WTC11 (cell line): Measurements from ENCODE around the gene ACIN1. TPM values are rescaled to one million over a fixed set of nuclear protein-coding genes. Genes with fewer than 3 reads are reported as not detected.

ENCODE experiments used
- ATAC-seq: fragments of 200-7000 bp; cut with Tn5 transposase; 2 replicates; pipeline ENCODE4 v1.10.0; 2021; ENCODE audit warnings: mild to moderate bottlenecking, moderate library complexity
- CTCF ChIA-PET: fragments of 300-600 bp; sonication (Branson Sonifier 250); formaldehyde crosslinking; loops from one replicate; lab custom pipeline; 2021; ENCODE audit warnings: antibody characterized with exemption; lab: Charles Lee
- POLR2A ChIA-PET: fragments of 350-600 bp; sonication (Branson Sonifier 250); formaldehyde crosslinking; loops from one replicate; lab custom pipeline; 2021; ENCODE audit warnings: antibody characterized with exemption; lab: Charles Lee
- DNase-seq: peaks from one replicate; pipeline ENCODE4 v3.0.0; 2021; ENCODE audit warnings: low spot score
- H3K27ac Mint-ChIP-seq: 2 replicates; pipeline ENCODE4 v1.8.0; 2021; ENCODE audit warnings: mixed read lengths
- H3K27me3 Mint-ChIP-seq: 2 replicates; pipeline ENCODE4 v1.8.0; 2021; ENCODE audit warnings: low read depth, mild to moderate bottlenecking, moderate library complexity, mixed read lengths
- H3K36me3 Mint-ChIP-seq: 2 replicates; pipeline ENCODE4 v1.8.0; 2021; ENCODE audit warnings: mixed read lengths
- H3K4me1 Mint-ChIP-seq: 2 replicates; pipeline ENCODE4 v1.8.0; 2022; ENCODE audit warnings: mixed read lengths
- H3K4me3 Mint-ChIP-seq: 2 replicates; pipeline ENCODE4 v1.8.0; 2021; ENCODE audit warnings: mild to moderate bottlenecking, moderate library complexity, mixed read lengths
- H3K9me3 Mint-ChIP-seq: 2 replicates; pipeline ENCODE4 v1.8.0; 2021; ENCODE audit warnings: mixed read lengths
- AR ChIP-seq: fragments of 250-450 bp; sonication (Bioruptor Pico); IDR thresholded peaks from 2 replicates; pipeline ENCODE4 v1.9.0; 2021; ENCODE audit warnings: mild to moderate bottlenecking
- ETV6 ChIP-seq: sonication (generic); formaldehyde crosslinking; IDR thresholded peaks from 2 replicates; pipeline ENCODE4 v1.8.1; 2022; ENCODE audit warnings: mild to moderate bottlenecking, missing genetic modification reagents
- GRHL2 ChIP-seq: fragments of 250-450 bp; sonication (Bioruptor Pico); IDR thresholded peaks from 2 replicates; pipeline ENCODE4 v1.8.0; 2022; ENCODE audit warnings: mild to moderate bottlenecking, moderate library complexity; ENCODE audit not compliant: insufficient replicate concordance, severe bottlenecking
- NR1H2 ChIP-seq: sonication (generic); formaldehyde crosslinking; IDR thresholded peaks from 2 replicates; pipeline ENCODE4 v1.9.0; 2021; ENCODE audit warnings: mild to moderate bottlenecking, moderate library complexity, missing genetic modification reagents
- PRRX2 ChIP-seq: fragments of 250-450 bp; sonication (Bioruptor Pico); IDR thresholded peaks from 2 replicates; pipeline ENCODE4 v1.8.0; 2021; ENCODE audit warnings: mild to moderate bottlenecking
- SMAD4 ChIP-seq: sonication (generic); formaldehyde crosslinking; IDR thresholded peaks from 2 replicates; pipeline ENCODE4 v1.8.0; 2022; ENCODE audit warnings: mild to moderate bottlenecking, missing genetic modification reagents
- SOX15 ChIP-seq: fragments of 250-450 bp; sonication (Bioruptor Pico); IDR thresholded peaks from 2 replicates; pipeline ENCODE4 v1.9.0; 2021; ENCODE audit warnings: mild to moderate bottlenecking
- ZNF219 ChIP-seq: sonication (generic); formaldehyde crosslinking; IDR thresholded peaks from 2 replicates; pipeline ENCODE4 v1.8.0; 2023; ENCODE audit warnings: missing genetic modification reagents, mild to moderate bottlenecking, borderline replicate concordance
- ZNF396 ChIP-seq: fragments of 250-450 bp; sonication (Bioruptor Pico); IDR thresholded peaks from 2 replicates; pipeline ENCODE4 v1.8.0; 2021; ENCODE audit warnings: mild to moderate bottlenecking, moderate library complexity, borderline replicate concordance
- ZNF416 ChIP-seq: fragments of 250-450 bp; sonication (Bioruptor Pico); IDR thresholded peaks from 2 replicates; pipeline ENCODE4 v1.9.0; 2021; ENCODE audit warnings: mild to moderate bottlenecking, inconsistent platforms
- total RNA-seq: library from RNA; stranded (reverse); gene quantifications from 3 replicates; pipeline ENCODE4 v1.2.3, GENCODE V29; 2021
- TF ChIP-seq, protein P1 (sequence below): fragments of 250-450 bp; sonication (Bioruptor Pico); IDR thresholded peaks from 2 replicates; pipeline ENCODE4 v1.9.0; 2021; ENCODE audit warnings: mild to moderate bottlenecking, borderline replicate concordance
- TF ChIP-seq, protein P2 (sequence below): sonication (generic); formaldehyde crosslinking; IDR thresholded peaks from 2 replicates; pipeline ENCODE4 v1.8.1; 2022; ENCODE audit warnings: mild to moderate bottlenecking, missing genetic modification reagents, moderate library complexity, borderline replicate concordance
- TF ChIP-seq, protein P3 (sequence below): sonication (generic); formaldehyde crosslinking; conservative IDR thresholded peaks from 2 replicates; pipeline ENCODE4 v1.8.1; 2023; ENCODE audit warnings: mild to moderate bottlenecking, low read depth, missing genetic modification reagents, moderate library complexity
- TF ChIP-seq, protein P4 (sequence below): sonication (generic); formaldehyde crosslinking; IDR thresholded peaks from 2 replicates; pipeline ENCODE4 v1.8.1; 2022; ENCODE audit warnings: mild to moderate bottlenecking, moderate library complexity, missing genetic modification reagents
- TF ChIP-seq, protein P5 (sequence below): fragments of 250-450 bp; sonication (Bioruptor Pico); IDR thresholded peaks from 2 replicates; pipeline ENCODE4 v1.9.0; 2021; ENCODE audit warnings: moderate library complexity, mild to moderate bottlenecking, inconsistent platforms, borderline replicate concordance

ACIN1 gene
- total RNA-seq, 1 experiment from 2014 or later = 229 TPM

DNA sequence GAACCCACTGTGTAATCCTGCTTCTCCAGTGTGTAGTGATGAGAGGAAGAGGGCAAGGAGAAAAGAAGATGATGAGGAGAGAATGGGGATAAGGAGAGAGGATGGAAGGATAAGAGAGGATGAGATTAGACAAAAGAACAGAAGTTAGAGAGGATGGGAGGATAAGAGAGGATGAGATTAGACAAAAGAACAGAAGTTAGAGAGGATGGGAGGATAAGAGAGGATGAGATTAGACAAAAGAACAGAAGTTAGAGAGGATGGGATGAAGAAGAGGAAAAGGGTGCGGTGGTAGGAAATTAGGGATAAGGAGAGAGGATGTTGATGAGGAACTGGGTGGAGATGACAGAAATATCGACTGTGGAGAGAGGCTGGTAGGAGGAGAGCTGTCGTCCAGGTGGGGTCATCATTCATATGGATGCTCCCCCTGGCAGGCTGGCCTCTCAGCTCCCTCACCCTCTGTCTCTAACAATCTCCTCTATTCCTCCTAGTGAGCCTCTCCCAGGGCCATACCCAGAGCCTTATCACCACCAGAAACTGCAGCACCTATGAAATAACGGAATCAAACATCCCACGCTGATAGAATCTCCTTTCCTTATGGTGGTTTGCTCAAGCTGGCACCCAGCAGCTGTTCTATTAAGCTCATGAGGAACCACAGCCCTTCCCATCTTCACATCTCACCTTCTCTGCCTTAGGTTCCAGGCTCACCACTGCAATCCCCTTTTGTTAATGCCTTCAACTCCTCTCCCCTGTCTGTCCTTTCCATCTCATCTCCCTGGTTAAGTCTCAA, 15.8 kb upstream of the ACIN1 start (continued):
- TF ChIP-seq, protein P1, sequence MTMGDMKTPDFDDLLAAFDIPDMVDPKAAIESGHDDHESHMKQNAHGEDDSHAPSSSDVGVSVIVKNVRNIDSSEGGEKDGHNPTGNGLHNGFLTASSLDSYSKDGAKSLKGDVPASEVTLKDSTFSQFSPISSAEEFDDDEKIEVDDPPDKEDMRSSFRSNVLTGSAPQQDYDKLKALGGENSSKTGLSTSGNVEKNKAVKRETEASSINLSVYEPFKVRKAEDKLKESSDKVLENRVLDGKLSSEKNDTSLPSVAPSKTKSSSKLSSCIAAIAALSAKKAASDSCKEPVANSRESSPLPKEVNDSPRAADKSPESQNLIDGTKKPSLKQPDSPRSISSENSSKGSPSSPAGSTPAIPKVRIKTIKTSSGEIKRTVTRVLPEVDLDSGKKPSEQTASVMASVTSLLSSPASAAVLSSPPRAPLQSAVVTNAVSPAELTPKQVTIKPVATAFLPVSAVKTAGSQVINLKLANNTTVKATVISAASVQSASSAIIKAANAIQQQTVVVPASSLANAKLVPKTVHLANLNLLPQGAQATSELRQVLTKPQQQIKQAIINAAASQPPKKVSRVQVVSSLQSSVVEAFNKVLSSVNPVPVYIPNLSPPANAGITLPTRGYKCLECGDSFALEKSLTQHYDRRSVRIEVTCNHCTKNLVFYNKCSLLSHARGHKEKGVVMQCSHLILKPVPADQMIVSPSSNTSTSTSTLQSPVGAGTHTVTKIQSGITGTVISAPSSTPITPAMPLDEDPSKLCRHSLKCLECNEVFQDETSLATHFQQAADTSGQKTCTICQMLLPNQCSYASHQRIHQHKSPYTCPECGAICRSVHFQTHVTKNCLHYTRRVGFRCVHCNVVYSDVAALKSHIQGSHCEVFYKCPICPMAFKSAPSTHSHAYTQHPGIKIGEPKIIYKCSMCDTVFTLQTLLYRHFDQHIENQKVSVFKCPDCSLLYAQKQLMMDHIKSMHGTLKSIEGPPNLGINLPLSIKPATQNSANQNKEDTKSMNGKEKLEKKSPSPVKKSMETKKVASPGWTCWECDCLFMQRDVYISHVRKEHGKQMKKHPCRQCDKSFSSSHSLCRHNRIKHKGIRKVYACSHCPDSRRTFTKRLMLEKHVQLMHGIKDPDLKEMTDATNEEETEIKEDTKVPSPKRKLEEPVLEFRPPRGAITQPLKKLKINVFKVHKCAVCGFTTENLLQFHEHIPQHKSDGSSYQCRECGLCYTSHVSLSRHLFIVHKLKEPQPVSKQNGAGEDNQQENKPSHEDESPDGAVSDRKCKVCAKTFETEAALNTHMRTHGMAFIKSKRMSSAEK (CRISPR knock-in tag) = no peak
- no peak for TF ChIP-seq PRRX2 (CRISPR knock-in tag)
- no peak for TF ChIP-seq NR1H2
- TF ChIP-seq, protein P2, sequence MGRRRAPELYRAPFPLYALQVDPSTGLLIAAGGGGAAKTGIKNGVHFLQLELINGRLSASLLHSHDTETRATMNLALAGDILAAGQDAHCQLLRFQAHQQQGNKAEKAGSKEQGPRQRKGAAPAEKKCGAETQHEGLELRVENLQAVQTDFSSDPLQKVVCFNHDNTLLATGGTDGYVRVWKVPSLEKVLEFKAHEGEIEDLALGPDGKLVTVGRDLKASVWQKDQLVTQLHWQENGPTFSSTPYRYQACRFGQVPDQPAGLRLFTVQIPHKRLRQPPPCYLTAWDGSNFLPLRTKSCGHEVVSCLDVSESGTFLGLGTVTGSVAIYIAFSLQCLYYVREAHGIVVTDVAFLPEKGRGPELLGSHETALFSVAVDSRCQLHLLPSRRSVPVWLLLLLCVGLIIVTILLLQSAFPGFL (CRISPR knock-in tag) = no peak
- no peak for TF ChIP-seq ZNF219 (CRISPR knock-in tag)

DNA sequence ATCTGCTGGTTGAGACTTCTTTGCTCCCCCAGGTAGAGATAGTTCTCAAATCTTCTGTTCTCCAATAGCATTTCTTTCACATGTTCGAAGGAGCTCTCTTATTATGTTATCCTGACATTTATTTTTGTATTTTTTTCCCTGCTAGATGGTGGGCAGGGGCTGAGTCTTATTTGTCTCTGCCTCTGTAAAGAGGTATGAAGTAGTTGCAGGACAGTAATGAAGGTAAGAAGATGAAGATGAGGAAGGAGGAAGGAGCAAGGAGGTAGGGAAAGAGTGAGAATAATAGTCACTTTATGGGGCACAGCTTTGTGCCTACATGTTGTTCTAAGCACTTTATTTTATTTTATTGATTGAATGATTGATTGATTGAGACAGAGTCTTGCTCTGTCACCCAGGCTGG, 14.8 kb upstream of the ACIN1 start:
- no peak overlapping the region for H3K4me3 Mint-ChIP-seq
- no peak overlapping the region for H3K27ac Mint-ChIP-seq
- ChIA-PET POLR2A (no interaction called here), CTCF (interaction anchor here (0.8 to 5.1 kb wide), 6 partner anchors 9 to 54 kb away, joined by 3 to 43 read pairs (median 8); partner anchors contain the start of genes ACIN1 and C14orf119)
- H3K36me3 Mint-ChIP-seq = peaks cover 4% of the 10 kb centered on the region; the same call in 1 of the 2 replicates
- peaks cover 14% of the 10 kb centered on the region for H3K27me3 Mint-ChIP-seq
- H3K4me1 Mint-ChIP-seq = peaks cover 33% of the 10 kb centered on the region
- TF ChIP-seq ETV6 (CRISPR knock-in tag) (no peak), ZNF396 (CRISPR knock-in tag) (no peak), GRHL2 (CRISPR knock-in tag) (no peak), SMAD4 (no peak), AR (CRISPR knock-in tag) (no peak), PRRX2 (CRISPR knock-in tag) (no peak), ZNF416 (CRISPR knock-in tag) (no peak), SOX15 (no peak)
- TF ChIP-seq, protein P3, sequence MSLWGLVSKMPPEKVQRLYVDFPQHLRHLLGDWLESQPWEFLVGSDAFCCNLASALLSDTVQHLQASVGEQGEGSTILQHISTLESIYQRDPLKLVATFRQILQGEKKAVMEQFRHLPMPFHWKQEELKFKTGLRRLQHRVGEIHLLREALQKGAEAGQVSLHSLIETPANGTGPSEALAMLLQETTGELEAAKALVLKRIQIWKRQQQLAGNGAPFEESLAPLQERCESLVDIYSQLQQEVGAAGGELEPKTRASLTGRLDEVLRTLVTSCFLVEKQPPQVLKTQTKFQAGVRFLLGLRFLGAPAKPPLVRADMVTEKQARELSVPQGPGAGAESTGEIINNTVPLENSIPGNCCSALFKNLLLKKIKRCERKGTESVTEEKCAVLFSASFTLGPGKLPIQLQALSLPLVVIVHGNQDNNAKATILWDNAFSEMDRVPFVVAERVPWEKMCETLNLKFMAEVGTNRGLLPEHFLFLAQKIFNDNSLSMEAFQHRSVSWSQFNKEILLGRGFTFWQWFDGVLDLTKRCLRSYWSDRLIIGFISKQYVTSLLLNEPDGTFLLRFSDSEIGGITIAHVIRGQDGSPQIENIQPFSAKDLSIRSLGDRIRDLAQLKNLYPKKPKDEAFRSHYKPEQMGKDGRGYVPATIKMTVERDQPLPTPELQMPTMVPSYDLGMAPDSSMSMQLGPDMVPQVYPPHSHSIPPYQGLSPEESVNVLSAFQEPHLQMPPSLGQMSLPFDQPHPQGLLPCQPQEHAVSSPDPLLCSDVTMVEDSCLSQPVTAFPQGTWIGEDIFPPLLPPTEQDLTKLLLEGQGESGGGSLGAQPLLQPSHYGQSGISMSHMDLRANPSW (CRISPR knock-in tag) = no peak
- TF ChIP-seq, protein P4, sequence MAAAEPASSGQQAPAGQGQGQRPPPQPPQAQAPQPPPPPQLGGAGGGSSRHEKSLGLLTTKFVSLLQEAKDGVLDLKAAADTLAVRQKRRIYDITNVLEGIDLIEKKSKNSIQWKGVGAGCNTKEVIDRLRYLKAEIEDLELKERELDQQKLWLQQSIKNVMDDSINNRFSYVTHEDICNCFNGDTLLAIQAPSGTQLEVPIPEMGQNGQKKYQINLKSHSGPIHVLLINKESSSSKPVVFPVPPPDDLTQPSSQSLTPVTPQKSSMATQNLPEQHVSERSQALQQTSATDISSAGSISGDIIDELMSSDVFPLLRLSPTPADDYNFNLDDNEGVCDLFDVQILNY (CRISPR knock-in tag) = no peak
- TF ChIP-seq, protein P5, sequence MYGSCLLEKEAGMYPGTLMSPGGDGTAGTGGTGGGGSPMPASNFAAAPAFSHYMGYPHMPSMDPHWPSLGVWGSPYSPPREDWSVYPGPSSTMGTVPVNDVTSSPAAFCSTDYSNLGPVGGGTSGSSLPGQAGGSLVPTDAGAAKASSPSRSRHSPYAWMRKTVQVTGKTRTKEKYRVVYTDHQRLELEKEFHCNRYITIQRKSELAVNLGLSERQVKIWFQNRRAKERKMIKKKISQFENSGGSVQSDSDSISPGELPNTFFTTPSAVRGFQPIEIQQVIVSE (CRISPR knock-in tag) = no peak
- H3K9me3 Mint-ChIP-seq = no peaks in the 10 kb centered on the region
- DNase-seq = no peak
- no peak for ATAC-seq
